Tibial nerve (tissue), 4 donors: ENCODE data around the gene SLC44A4.

Experiments
- CTCF ChIP-seq, 5 experiments: fragments of 200-600 bp in 3 of 5; fragments of 450-650 bp in 2 of 5; sonication (generic) in 3 of 5; IDR thresholded peaks; one replicate each; pipeline ENCODE4 v1.5.1; 2016 to 2019; ENCODE audit warnings: antibody characterized with exemption in 5 of 5, mild to moderate bottlenecking in 3 of 5, moderate library complexity in 2 of 5
- EP300 ChIP-seq, 2 donors: sonication (generic); formaldehyde crosslinking; IDR thresholded peaks; one replicate each; pipeline ENCODE4 v1.6.1; 2017; ENCODE audit warnings: antibody characterized with exemption in 2 of 2, mild to moderate bottlenecking in 1 of 2
- POLR2A ChIP-seq, 2 donors: fragments of 450-650 bp; IDR thresholded peaks; one replicate each; pipeline ENCODE4 v1.6.1; 2017; ENCODE audit warnings: antibody characterized with exemption in 2 of 2, mild to moderate bottlenecking in 2 of 2, moderate library complexity in 2 of 2

DNA sequence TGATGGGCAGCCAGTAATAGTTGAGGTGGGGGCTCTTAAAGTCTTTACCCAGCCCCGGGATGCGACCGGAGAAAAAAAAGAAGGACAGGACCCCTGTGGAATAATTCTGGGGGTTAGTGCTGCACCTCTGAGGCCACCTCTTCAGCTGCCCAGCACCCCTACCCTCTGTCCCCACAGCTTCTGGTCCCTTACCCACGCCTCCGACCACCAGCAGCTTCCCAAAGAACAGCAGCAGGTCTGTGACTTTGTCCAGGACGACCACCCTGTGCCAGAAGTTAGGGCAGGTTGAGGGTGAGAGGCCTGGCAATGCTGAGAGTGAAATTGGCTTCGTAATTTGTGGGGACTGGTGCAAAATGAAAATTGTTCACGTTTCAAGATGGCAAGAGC, 14.0 kb downstream of the SLC44A4 start:
- no peak for TF ChIP-seq CTCF (IDR thresholded peaks at IDR 0.05)
- TF ChIP-seq POLR2A (IDR thresholded peaks at IDR 0.05), result no peak
- TF ChIP-seq EP300 (IDR thresholded peaks at IDR 0.05), result no peak
